ENCODE results near the gene PDE1A. TPM values are rescaled to one million over a fixed set of nuclear protein-coding genes. Genes with fewer than 3 reads are reported as not detected.
A peak's percentile ranks its signal among the peaks of the same experiment; 100 is the strongest.

Gene PDE1A
- total RNA-seq, 1 donor from 2014 or later: 1.1 TPM

- Mint-ChIP-seq H3K27ac (ENCODE audit: unreplicated experiment) (no peak overlapping the region), H3K27me3 (ENCODE audit: low read depth) (no peaks in the 10 kb centered on the region), H3K9me3 (ENCODE audit: low read depth) (peaks cover 17% of the 10 kb centered on the region), H3K36me3 (ENCODE audit: low read depth) (peaks cover 4% of the 10 kb centered on the region), H3K4me1 (ENCODE audit: low read depth) (peaks cover 10% of the 10 kb centered on the region), H3K4me3 (ENCODE audit: unreplicated experiment) (no peak overlapping the region)
- DNase-seq (ENCODE audit: low spot score): no peak
- TF ChIP-seq CTCF (IDR thresholded peaks at IDR 0.05): peak; percentile 94
These were observed 240.6 kb downstream of the PDE1A start for GRCh38 chr2:182186132-182186735.

- no peak overlapping the region for H3K27ac Mint-ChIP-seq (ENCODE audit: unreplicated experiment)
- no peak for DNase-seq (ENCODE audit: low spot score)
- H3K27me3 Mint-ChIP-seq (ENCODE audit: low read depth): no peaks in the 10 kb centered on the region
These were observed 244.4 kb downstream of the PDE1A start for GRCh38 chr2:182182436-182182835.

GRCh38 chr2:182181381-182181780 is 245.5 kb downstream of the PDE1A start:
- no peak overlapping the region for H3K4me3 Mint-ChIP-seq (ENCODE audit: unreplicated experiment)
- H3K36me3 Mint-ChIP-seq (ENCODE audit: low read depth): peaks cover 4% of the 10 kb centered on the region
- peaks cover 3% of the 10 kb centered on the region for H3K4me1 Mint-ChIP-seq (ENCODE audit: low read depth)
- DNase-seq (ENCODE audit: low spot score): peak; percentile 34
- H3K27ac Mint-ChIP-seq (ENCODE audit: unreplicated experiment): no peak overlapping the region
- no peak for TF ChIP-seq CTCF (IDR thresholded peaks at IDR 0.05)
- peaks cover 17% of the 10 kb centered on the region for H3K9me3 Mint-ChIP-seq (ENCODE audit: low read depth)
- H3K27me3 Mint-ChIP-seq (ENCODE audit: low read depth): no peaks in the 10 kb centered on the region

More at GRCh38 chr2:182182436-182182835, 244.4 kb downstream of the PDE1A start:
- Mint-ChIP-seq H3K4me1 (ENCODE audit: low read depth) (peaks cover 10% of the 10 kb centered on the region), H3K9me3 (ENCODE audit: low read depth) (peaks cover 17% of the 10 kb centered on the region), H3K36me3 (ENCODE audit: low read depth) (peaks cover 4% of the 10 kb centered on the region), H3K4me3 (ENCODE audit: unreplicated experiment) (no peak overlapping the region)
- no peak for TF ChIP-seq CTCF (IDR thresholded peaks at IDR 0.05)

GRCh38 chr2:182179176-182179575 is 247.7 kb downstream of the PDE1A start:
- Mint-ChIP-seq H3K9me3 (ENCODE audit: low read depth) (peaks cover 17% of the 10 kb centered on the region), H3K27ac (ENCODE audit: unreplicated experiment) (no peak overlapping the region), H3K4me3 (ENCODE audit: unreplicated experiment) (no peak overlapping the region), H3K36me3 (ENCODE audit: low read depth) (peaks cover 4% of the 10 kb centered on the region), H3K27me3 (ENCODE audit: low read depth) (no peaks in the 10 kb centered on the region), H3K4me1 (ENCODE audit: low read depth) (no peaks in the 10 kb centered on the region)
- TF ChIP-seq CTCF (IDR thresholded peaks at IDR 0.05): no peak
- no peak for DNase-seq (ENCODE audit: low spot score)

GRCh38 chr2:182173944-182174622 is 252.8 kb downstream of the PDE1A start:
- no peaks in the 10 kb centered on the region for H3K36me3 Mint-ChIP-seq (ENCODE audit: low read depth)
- H3K27ac Mint-ChIP-seq (ENCODE audit: unreplicated experiment): no peak overlapping the region

More at GRCh38 chr2:182173944-182174622, 252.8 kb downstream of the PDE1A start:
- peaks cover 3% of the 10 kb centered on the region for H3K4me1 Mint-ChIP-seq (ENCODE audit: low read depth)
- H3K9me3 Mint-ChIP-seq (ENCODE audit: low read depth): no peaks in the 10 kb centered on the region
- no peak for TF ChIP-seq CTCF (IDR thresholded peaks at IDR 0.05)
- no peaks in the 10 kb centered on the region for H3K27me3 Mint-ChIP-seq (ENCODE audit: low read depth)
- DNase-seq (ENCODE audit: low spot score): no peak
- no peak overlapping the region for H3K4me3 Mint-ChIP-seq (ENCODE audit: unreplicated experiment)

Measured in chondrocyte (in vitro differentiated cells).